Parathyroid adenoma (tissue), 2 donors: ENCODE results near the gene ENPP6.

Source experiments
- H2AFZ ChIP-seq: fragments of 300-600 bp; sonication (generic); one replicate; pipeline ENCODE4 v1.7.0; 2017; ENCODE audit warnings: antibody characterized with exemption, mild to moderate bottlenecking
- H3K27ac ChIP-seq: fragments of 300-600 bp; sonication (generic); one replicate; pipeline ENCODE4 v1.7.0; 2017
- H3K27me3 ChIP-seq: fragments of 300-600 bp; sonication (generic); one replicate; pipeline ENCODE4 v1.7.0; 2017; ENCODE audit warnings: low read length; ENCODE audit not compliant: control insufficient read depth, insufficient read depth
- H3K36me3 ChIP-seq: fragments of 300-600 bp; sonication (generic); one replicate; pipeline ENCODE4 v1.7.0; 2017; ENCODE audit warnings: low read length; ENCODE audit not compliant: control insufficient read depth, insufficient read depth
- H3K4me1 ChIP-seq: fragments of 300-600 bp; sonication (generic); one replicate; pipeline ENCODE4 v1.7.0; 2017; ENCODE audit warnings: control low read depth
- H3K4me2 ChIP-seq: fragments of 300-600 bp; sonication (generic); one replicate; pipeline ENCODE4 v1.7.0; 2017; ENCODE audit warnings: low read length
- H3K4me3 ChIP-seq: fragments of 300-600 bp; sonication (generic); one replicate; pipeline ENCODE4 v1.7.0; 2017; ENCODE audit warnings: low read depth, low read length
- H3K79me2 ChIP-seq: fragments of 300-600 bp; sonication (generic); one replicate; pipeline ENCODE4 v1.7.0; 2017; ENCODE audit warnings: control low read depth
- H3K9ac ChIP-seq: fragments of 300-600 bp; sonication (generic); one replicate; pipeline ENCODE4 v1.7.0; 2017; ENCODE audit warnings: mild to moderate bottlenecking
- H3K9me3 ChIP-seq: fragments of 300-600 bp; sonication (generic); one replicate; pipeline ENCODE4 v1.7.0; 2017; ENCODE audit warnings: low read length; ENCODE audit not compliant: control insufficient read depth
- CTCF ChIP-seq: fragments of 300-600 bp; sonication (generic); IDR thresholded peaks from one replicate; pipeline ENCODE4 v1.7.0; 2017; ENCODE audit warnings: antibody characterized with exemption, mild to moderate bottlenecking
- donor health status: primary hyperparathyroidism.

Gene ENPP6

DNA sequence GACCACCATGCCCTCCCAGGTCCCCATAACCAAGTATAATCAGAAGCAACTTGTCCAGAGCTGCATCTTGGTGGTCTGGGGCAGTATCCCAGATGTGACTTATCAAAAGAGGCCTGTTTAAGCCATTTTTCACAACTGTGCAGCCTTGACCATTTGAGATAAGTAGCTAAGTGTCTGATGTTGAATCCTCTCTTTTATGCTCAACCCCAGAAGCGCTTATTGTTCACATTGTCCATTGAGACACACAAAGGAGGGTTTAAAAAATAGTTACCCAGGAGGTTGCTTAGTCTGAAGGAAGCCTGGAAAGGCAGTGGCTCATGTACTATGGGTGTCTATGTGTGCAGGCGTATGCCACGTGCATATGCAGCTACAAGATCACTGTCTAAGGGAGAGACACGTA is 27.0 kb downstream of the ENPP6 start:
- no peak overlapping the region for H2AFZ ChIP-seq
- no peaks in the 10 kb centered on the region for H3K27me3 ChIP-seq
- H3K4me1 ChIP-seq: no peaks in the 10 kb centered on the region
- H3K79me2 ChIP-seq: no peaks in the 10 kb centered on the region
- no peak overlapping the region for H3K9ac ChIP-seq
- H3K36me3 ChIP-seq: no peaks in the 10 kb centered on the region
- no peak overlapping the region for H3K4me2 ChIP-seq
- no peak overlapping the region for H3K27ac ChIP-seq
- no peaks in the 10 kb centered on the region for H3K9me3 ChIP-seq
- TF ChIP-seq CTCF: no peak
- H3K4me3 ChIP-seq: no peak overlapping the region

DNA sequence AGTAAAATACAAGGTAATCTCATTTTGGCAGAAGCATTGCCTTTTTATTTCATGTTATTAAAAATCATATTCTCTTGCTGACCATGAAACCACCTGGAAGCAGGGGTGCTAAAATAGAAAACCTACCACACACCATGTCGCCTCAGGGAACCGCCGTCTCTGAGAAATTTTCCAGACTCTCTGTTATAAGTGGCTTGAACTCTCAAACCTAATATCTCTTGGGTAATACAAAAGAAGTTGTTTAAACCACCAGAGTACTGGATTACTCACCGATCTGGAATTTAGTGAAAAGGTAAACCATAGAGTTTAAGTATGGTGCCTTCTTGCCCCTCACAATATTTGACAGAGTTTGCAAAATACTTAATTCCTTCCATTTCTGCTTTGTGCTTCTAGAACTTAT is 27.7 kb downstream of the ENPP6 start:
- no peak overlapping the region for H2AFZ ChIP-seq
- TF ChIP-seq CTCF: no peak
- H3K4me3 ChIP-seq: no peak overlapping the region
- H3K9me3 ChIP-seq: no peaks in the 10 kb centered on the region
- H3K9ac ChIP-seq: no peak overlapping the region
- no peak overlapping the region for H3K27ac ChIP-seq
- no peak overlapping the region for H3K4me2 ChIP-seq
- no peaks in the 10 kb centered on the region for H3K27me3 ChIP-seq
- no peaks in the 10 kb centered on the region for H3K4me1 ChIP-seq
- H3K36me3 ChIP-seq: no peaks in the 10 kb centered on the region
- H3K79me2 ChIP-seq: no peaks in the 10 kb centered on the region

DNA sequence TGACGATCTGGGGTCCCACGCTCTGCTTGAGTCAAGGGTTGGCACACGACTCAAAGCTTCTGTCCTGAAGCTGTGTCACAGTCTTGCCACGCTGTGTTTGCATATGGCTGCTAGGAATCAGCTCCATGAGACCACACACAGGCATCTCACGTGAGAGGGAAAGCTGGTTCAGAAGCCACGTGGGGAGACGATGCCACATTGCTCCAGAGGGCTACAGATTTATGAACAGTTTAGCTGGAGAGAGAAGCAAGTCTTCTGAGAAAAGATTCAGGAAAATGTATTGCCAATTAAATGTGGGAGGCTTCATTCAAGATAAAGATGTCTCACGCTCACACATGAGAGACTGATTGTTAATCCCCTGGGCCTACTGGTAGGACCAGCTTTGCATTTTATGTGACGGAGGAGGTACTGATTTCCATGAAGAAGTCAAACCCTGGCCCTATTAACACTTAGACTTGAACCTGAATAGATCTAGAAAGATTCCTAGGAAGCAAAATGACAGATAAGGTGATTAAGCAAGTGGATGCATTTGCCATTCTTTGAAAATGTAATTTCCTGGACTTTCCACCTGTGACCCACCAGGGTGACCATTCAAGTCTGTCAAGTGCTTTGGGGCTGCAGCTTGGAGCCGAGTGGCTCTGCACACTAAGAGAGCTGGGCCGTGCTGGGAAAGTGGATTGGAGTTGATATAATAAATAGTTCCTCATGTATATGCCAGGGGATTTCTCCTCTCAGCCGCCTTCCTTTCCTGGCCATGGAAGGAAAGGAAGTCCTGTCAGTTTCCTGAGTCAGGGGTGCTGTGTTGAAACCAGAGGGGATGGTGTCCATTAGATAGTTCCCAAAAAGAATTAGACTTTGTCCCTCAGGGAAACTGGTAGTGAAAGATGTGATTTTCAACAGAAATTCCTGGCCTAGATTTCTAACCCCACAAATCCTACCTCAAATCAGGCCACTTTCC is 29.0 kb downstream of the ENPP6 start:
- Histone ChIP-seq H3K79me2 (no peaks in the 10 kb centered on the region), H2AFZ (no peak overlapping the region), H3K4me1 (no peaks in the 10 kb centered on the region), H3K36me3 (no peaks in the 10 kb centered on the region), H3K4me2 (no peak overlapping the region), H3K9ac (no peak overlapping the region), H3K4me3 (no peak overlapping the region), H3K9me3 (no peaks in the 10 kb centered on the region), H3K27me3 (no peaks in the 10 kb centered on the region), H3K27ac (no peak overlapping the region)
- TF ChIP-seq CTCF: no peak

GRCh38 chr4:184177271-184177670 is 40.4 kb downstream of the ENPP6 start:
- Histone ChIP-seq H3K79me2 (no peaks in the 10 kb centered on the region), H3K36me3 (no peaks in the 10 kb centered on the region), H3K4me2 (no peak overlapping the region), H2AFZ (no peak overlapping the region), H3K4me1 (no peaks in the 10 kb centered on the region), H3K27me3 (no peaks in the 10 kb centered on the region), H3K4me3 (no peak overlapping the region), H3K27ac (no peak overlapping the region), H3K9me3 (no peaks in the 10 kb centered on the region), H3K9ac (no peak overlapping the region)
- TF ChIP-seq CTCF: no peak
